ENCODE data around the gene CMIP.

Gene CMIP

GRCh38 chr16:81633147-81633619 is 188.6 kb downstream of the CMIP start:
- Histone ChIP-seq H2AFZ (no peak overlapping the region), H3K4me3 (ENCODE audit: low read depth, low read length) (no peak overlapping the region), H3K79me2 (no peaks in the 10 kb centered on the region), H3K4me2 (ENCODE audit: low read length) (no peak overlapping the region), H3K4me1 (peaks cover 5% of the 10 kb centered on the region), H3K27me3 (ENCODE audit: control insufficient read depth, insufficient read depth, low read length) (no peaks in the 10 kb centered on the region), H3K36me3 (ENCODE audit: control insufficient read depth, insufficient read depth, low read length) (no peaks in the 10 kb centered on the region), H3K9me3 (ENCODE audit: control insufficient read depth, low read length) (no peaks in the 10 kb centered on the region), H3K9ac (no peak overlapping the region), H3K27ac (no peak overlapping the region)
- TF ChIP-seq CTCF (IDR thresholded peaks at IDR 0.05), result no peak

DNA sequence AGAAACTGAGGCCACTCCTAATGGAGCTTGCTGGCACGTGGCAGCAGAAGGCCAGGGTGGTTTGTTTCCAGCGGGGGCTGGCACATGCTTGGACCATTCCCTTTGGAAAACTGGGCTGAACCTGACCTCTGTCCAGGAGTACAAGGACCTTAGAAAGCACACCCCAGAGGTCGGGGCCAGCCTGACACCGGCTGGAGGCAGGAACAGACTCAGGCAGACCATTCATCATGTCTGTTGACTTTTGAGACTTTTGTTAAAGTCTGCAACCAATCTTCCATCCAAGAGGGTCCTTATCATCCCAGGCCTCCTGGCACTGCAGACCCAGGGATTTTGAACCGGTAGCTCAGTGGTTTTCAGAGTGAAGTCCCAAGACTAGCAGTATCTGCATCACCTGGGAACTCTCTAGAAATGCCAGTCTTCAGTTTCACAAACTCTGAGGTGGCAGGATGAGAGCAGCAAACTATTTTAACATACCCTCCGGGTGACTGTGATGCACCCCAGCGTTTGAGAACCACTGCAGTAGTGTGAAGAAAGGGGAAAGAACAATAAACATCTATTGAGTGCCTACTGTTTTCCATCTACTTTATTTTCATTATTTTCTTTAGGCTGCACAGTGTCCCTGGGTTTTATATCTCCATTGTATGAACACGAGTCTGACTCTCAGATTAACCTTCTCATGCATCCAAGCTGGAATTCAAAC is 189.2 kb downstream of the CMIP start:
- Histone ChIP-seq H2AFZ (no peak overlapping the region), H3K9ac (no peak overlapping the region), H3K4me3 (ENCODE audit: low read depth, low read length) (no peak overlapping the region), H3K36me3 (ENCODE audit: control insufficient read depth, insufficient read depth, low read length) (no peaks in the 10 kb centered on the region), H3K9me3 (ENCODE audit: control insufficient read depth, low read length) (no peaks in the 10 kb centered on the region), H3K27ac (no peak overlapping the region), H3K27me3 (ENCODE audit: control insufficient read depth, insufficient read depth, low read length) (no peaks in the 10 kb centered on the region), H3K79me2 (no peaks in the 10 kb centered on the region), H3K4me1 (peaks cover 5% of the 10 kb centered on the region), H3K4me2 (ENCODE audit: low read length) (no peak overlapping the region)
- TF ChIP-seq CTCF (IDR thresholded peaks at IDR 0.05), result no peak

GRCh38 chr16:81634380-81635062 is 189.9 kb downstream of the CMIP start:
- no peak overlapping the region for H3K4me2 ChIP-seq (ENCODE audit: low read length)
- H3K79me2 ChIP-seq, result no peaks in the 10 kb centered on the region
- H3K4me3 ChIP-seq (ENCODE audit: low read depth, low read length), result no peak overlapping the region
- no peak overlapping the region for H3K9ac ChIP-seq
- H2AFZ ChIP-seq, result no peak overlapping the region
- H3K27me3 ChIP-seq (ENCODE audit: control insufficient read depth, insufficient read depth, low read length), result no peaks in the 10 kb centered on the region
- no peaks in the 10 kb centered on the region for H3K9me3 ChIP-seq (ENCODE audit: control insufficient read depth, low read length)
- no peak overlapping the region for H3K27ac ChIP-seq
- no peaks in the 10 kb centered on the region for H3K36me3 ChIP-seq (ENCODE audit: control insufficient read depth, insufficient read depth, low read length)
- TF ChIP-seq CTCF (IDR thresholded peaks at IDR 0.05), result no peak
- H3K4me1 ChIP-seq, result peaks cover 5% of the 10 kb centered on the region

DNA sequence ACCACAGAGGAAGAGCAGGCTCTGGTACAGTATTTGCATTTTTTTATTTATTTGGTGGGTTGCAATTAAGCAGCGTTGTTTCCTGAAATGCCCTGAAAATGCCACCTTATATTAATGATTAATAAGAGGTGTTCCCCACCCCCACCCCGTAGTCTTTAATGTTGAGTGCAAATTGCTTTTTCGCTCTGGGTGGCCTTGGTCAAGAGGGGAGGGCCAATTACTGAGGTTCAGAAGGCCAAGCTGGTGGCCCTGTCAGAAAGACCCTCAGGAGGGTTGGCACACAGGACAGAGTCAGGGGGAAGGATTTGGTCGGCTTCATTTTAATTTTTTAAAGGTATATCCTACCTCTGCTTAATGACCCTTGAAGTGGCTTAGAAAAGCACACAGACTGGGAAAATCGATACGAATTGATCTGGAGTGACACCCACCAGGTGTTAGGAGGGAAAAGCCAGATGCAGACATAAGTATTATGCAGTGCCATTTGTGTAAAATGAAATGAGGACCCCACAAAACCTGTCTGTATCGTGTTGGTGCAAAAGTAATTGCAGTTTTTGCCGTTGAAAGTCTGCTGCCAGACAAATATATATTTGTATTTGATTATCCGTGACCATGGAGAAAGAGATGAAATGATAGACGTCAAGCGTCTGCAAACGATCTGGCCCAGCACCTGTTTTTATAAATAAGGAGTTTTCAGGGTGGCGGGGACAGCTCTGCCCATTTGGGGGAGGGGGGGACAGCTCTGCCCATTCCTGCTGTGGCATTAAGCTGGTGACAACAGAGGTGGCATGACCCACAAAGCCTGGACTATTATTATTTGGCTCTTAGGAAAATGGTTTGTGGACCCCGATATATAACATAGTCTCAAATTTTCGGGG is 190.7 kb downstream of the CMIP start:
- no peak overlapping the region for H3K4me2 ChIP-seq (ENCODE audit: low read length)
- no peak overlapping the region for H2AFZ ChIP-seq
- no peaks in the 10 kb centered on the region for H3K27me3 ChIP-seq (ENCODE audit: control insufficient read depth, insufficient read depth, low read length)
- H3K79me2 ChIP-seq, result no peaks in the 10 kb centered on the region
- H3K4me3 ChIP-seq (ENCODE audit: low read depth, low read length), result no peak overlapping the region
- peaks cover 5% of the 10 kb centered on the region for H3K4me1 ChIP-seq
- no peak overlapping the region for H3K27ac ChIP-seq
- H3K9me3 ChIP-seq (ENCODE audit: control insufficient read depth, low read length), result no peaks in the 10 kb centered on the region
- no peak for TF ChIP-seq CTCF (IDR thresholded peaks at IDR 0.05)
- no peaks in the 10 kb centered on the region for H3K36me3 ChIP-seq (ENCODE audit: control insufficient read depth, insufficient read depth, low read length)
- no peak overlapping the region for H3K9ac ChIP-seq

All from parathyroid adenoma (tissue), 2 donors.